ENCODE data around the gene MCOLN3. TPM values are rescaled to one million over a fixed set of nuclear protein-coding genes. Genes with fewer than 3 reads are reported as not detected.

MCOLN3 gene
- total and polyA plus RNA-seq, 10 donors: 0.68 to 8.7 (median 2.0) TPM

DNA sequence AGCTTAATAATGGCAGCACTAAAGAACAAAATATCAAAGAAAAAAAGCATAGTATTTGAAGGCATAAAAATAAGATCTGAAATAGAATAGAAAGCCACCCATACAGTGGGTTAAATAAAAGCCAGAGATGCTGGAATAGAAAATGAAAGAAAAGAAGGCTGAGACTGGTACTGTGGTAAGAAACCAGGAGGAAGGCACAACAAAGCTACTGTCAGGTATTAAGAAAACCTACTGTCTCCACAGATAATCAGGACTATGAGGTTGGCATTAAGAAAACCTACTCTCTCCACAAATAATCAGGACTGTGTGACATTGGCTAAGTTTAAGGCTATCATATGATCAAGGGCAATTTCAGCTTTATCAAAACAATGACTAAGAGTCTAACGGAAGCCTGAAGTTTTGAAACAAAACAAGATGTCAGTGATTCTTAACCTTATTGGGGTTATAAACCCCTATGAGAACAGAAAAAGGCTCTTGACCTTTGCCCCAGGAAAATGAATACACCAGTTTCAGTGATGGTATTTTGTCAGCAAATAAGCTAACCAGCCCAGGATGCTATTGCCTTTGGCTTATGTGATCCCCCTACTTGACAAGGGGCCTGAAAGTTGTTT lies 75.8 kb downstream of the MCOLN3 start:
- 43 to 66% (median 51%) methylated on average over 1 of the region's 1 CpG for WGBS, 5 donors
- intact Hi-C loops (cut with DNase I; ENCODE audit: low total_unique reads): no loop called here
- no peaks in the 10 kb centered on the region for H3K27me3 ChIP-seq (replicated peaks in 1 of 7)
- DNase-seq: no peak
- peaks cover 0 to 3% (median 0%) of the 10 kb centered on the region in 6 donors for H3K36me3 ChIP-seq
- H3K4me1 ChIP-seq: peaks cover 0 to 27% (median 18%) of the 10 kb centered on the region in 6 donors
- peak overlapping the region in 4 of 8 donors; percentile 38 to 50 (median 44) for H3K27ac ChIP-seq
- TF ChIP-seq, protein P1, sequence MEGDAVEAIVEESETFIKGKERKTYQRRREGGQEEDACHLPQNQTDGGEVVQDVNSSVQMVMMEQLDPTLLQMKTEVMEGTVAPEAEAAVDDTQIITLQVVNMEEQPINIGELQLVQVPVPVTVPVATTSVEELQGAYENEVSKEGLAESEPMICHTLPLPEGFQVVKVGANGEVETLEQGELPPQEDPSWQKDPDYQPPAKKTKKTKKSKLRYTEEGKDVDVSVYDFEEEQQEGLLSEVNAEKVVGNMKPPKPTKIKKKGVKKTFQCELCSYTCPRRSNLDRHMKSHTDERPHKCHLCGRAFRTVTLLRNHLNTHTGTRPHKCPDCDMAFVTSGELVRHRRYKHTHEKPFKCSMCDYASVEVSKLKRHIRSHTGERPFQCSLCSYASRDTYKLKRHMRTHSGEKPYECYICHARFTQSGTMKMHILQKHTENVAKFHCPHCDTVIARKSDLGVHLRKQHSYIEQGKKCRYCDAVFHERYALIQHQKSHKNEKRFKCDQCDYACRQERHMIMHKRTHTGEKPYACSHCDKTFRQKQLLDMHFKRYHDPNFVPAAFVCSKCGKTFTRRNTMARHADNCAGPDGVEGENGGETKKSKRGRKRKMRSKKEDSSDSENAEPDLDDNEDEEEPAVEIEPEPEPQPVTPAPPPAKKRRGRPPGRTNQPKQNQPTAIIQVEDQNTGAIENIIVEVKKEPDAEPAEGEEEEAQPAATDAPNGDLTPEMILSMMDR (IDR thresholded peaks at IDR 0.05 in 8 of 11, conservative IDR thresholded peaks at IDR 0.05 in 3 of 11): no peak
- TF ChIP-seq POLR2AphosphoS5 (IDR thresholded peaks at IDR 0.05) (no peak), POLR2A (IDR thresholded peaks at IDR 0.05) (no peak)
- no peaks in the 10 kb centered on the region for H3K9me3 ChIP-seq
- H3K4me3 ChIP-seq: no peak overlapping the region

DNA sequence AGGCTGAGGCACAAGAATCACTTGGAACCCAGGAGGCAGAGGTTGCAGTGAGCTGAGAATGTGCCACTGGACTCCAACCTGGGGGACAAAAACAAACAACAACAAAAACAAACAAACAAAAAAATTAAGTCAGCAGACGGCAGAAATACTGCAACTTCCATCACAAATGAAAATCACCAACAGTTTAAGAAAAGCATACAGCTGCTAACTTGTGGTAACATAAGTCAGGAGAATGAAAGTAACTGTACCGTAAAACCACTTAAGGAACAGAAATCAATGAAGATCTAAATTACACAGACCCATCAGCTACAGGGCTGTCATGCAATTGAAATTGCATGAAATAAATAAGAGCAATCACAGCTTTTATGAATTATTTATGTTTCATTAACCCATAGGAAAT lies 76.3 kb downstream of the MCOLN3 start:
- no peak for DNase-seq
- Histone ChIP-seq H3K36me3 (peaks cover 0 to 3% (median 0%) of the 10 kb centered on the region in 6 donors), H3K27me3 (replicated peaks in 1 of 7) (no peaks in the 10 kb centered on the region), H3K4me1 (peaks cover 0 to 27% (median 18%) of the 10 kb centered on the region in 6 donors), H3K9me3 (no peaks in the 10 kb centered on the region), H3K27ac (peak overlapping the region in 4 of 8 donors; percentile 38 to 50 (median 44)), H3K4me3 (no peak overlapping the region)
- intact Hi-C loops (cut with DNase I; ENCODE audit: low total_unique reads): no loop called here
- 48 to 69% (median 58%) methylated on average over 2 of the region's 2 CpGs for WGBS, 5 donors
- TF ChIP-seq POLR2AphosphoS5 (IDR thresholded peaks at IDR 0.05) (no peak), POLR2A (IDR thresholded peaks at IDR 0.05) (no peak)
- TF ChIP-seq, protein P1 (IDR thresholded peaks at IDR 0.05 in 8 of 11, conservative IDR thresholded peaks at IDR 0.05 in 3 of 11): no peak

DNA sequence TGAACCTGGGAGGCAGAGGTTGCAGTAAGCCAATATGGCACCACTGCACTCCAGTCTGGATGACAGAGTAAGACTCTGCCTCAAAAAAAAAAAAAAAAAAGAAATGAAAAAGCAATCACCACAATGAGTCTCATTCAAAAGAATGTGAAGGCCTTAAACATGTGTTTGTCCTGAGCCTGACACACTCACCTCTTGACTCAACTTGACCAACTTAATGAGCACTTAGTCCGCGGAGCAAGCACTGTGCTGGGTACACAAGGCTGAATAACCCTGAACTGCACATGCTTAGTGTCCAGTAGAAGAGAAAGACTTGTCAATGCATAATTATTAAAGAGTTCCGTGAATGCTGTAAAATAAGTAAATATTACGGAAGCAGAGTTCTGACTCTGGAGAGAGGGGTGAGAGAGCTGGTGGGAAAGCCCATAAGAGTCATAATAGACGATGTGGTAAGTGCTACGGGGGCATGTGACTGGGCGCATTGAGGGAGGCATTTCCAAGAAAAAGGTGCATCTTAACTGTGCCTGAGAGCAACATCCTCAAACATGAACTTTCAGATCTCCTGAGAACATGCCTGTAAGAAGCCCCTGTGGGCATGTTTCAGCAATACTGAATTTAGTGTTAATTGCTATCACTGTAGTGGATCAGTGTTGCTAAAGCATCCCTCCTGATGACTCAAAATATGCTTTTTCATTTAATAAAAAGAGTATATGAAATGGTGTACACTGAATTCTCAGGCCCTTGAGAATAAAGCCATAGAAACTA lies 78.6 kb downstream of the MCOLN3 start:
- WGBS, 5 donors: 75 to 86% (median 81%) methylated on average over 7 of the region's 7 CpGs
- H3K4me1 ChIP-seq: peaks cover 0 to 27% (median 18%) of the 10 kb centered on the region in 6 donors
- no peak for DNase-seq
- no peaks in the 10 kb centered on the region for H3K27me3 ChIP-seq (replicated peaks in 1 of 7)
- intact Hi-C loops (cut with DNase I; ENCODE audit: low total_unique reads): no loop called here
- peaks cover 0 to 7% (median 0%) of the 10 kb centered on the region in 6 donors for H3K36me3 ChIP-seq
- no peak overlapping the region for H3K4me3 ChIP-seq
- no peak overlapping the region for H3K27ac ChIP-seq
- H3K9me3 ChIP-seq: no peaks in the 10 kb centered on the region
- TF ChIP-seq, protein P1 (IDR thresholded peaks at IDR 0.05 in 8 of 11, conservative IDR thresholded peaks at IDR 0.05 in 3 of 11): no peak
- TF ChIP-seq POLR2AphosphoS5 (IDR thresholded peaks at IDR 0.05) (no peak), POLR2A (IDR thresholded peaks at IDR 0.05) (no peak)

DNA sequence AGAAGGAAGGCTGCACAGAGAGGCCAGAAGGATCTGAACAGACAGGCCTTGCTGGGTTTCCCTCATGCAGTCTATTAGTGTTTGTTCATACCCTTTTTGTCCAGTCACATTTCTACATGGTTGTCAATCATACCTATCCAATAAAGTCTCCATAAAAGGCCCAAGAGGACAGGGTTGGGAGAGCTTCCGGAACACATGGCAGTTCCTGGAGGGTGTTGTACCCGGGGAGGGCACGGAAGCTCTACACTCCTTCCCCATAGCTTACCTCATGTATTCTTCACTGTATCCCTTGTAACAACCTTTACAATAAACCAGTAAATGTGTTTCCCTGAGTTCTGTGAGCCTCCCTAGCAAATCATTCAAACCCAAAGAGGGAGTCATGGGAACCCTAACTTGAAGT lies 79.4 kb downstream of the MCOLN3 start:
- Histone ChIP-seq H3K4me3 (no peak overlapping the region), H3K4me1 (peaks cover 0 to 24% (median 17%) of the 10 kb centered on the region in 6 donors), H3K9me3 (no peaks in the 10 kb centered on the region), H3K27me3 (replicated peaks in 1 of 7) (no peaks in the 10 kb centered on the region), H3K36me3 (peaks cover 0 to 9% (median 0%) of the 10 kb centered on the region in 6 donors), H3K27ac (no peak overlapping the region)
- DNase-seq: no peak
- intact Hi-C loops (cut with DNase I; ENCODE audit: low total_unique reads): no loop called here
- 93 to 99% (median 97%) methylated on average over 3 of the region's 3 CpGs for WGBS, 5 donors
- TF ChIP-seq POLR2AphosphoS5 (IDR thresholded peaks at IDR 0.05): no peak
- TF ChIP-seq, protein P1 (IDR thresholded peaks at IDR 0.05 in 8 of 11, conservative IDR thresholded peaks at IDR 0.05 in 3 of 11): no peak
- no peak for TF ChIP-seq POLR2A (IDR thresholded peaks at IDR 0.05)

Measured in spleen (tissue), 11 donors.